Measurements from ENCODE around the gene PTCSC3. TPM values are rescaled to one million over a fixed set of nuclear protein-coding genes. Genes with fewer than 3 reads are reported as not detected.

The PTCSC3 gene
- total and polyA plus RNA-seq, 4 donors = not detected

DNA sequence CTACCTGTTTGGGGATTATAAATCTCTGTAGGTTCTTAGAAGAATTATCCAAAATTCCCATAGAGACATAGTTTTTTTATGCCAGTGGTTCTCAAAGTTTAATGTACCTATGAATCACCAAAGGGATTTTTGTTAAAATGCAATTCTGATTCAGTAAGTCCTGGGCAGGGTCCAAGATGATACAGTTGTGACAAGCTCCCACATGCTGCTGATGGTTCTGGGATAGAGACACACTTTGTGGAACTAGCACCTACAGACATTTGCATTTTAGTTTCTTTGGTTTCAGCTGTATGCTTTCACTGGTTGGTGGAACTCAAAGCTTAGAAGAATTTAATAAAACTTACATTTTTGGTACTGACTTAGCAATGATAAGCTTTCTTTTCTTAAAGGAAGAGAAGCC, 80.4 kb downstream of the PTCSC3 start:
- Histone ChIP-seq H3K36me3 (ENCODE audit: control insufficient read depth, insufficient read depth, low read length) (no peaks in the 10 kb centered on the region), H3K4me3 (ENCODE audit: low read depth, low read length) (no peak overlapping the region), H3K4me1 (ENCODE audit: control insufficient read depth, insufficient read depth, low read length) (no peaks in the 10 kb centered on the region), H3K27me3 (ENCODE audit: control insufficient read depth, insufficient read depth, low read length) (no peaks in the 10 kb centered on the region), H3K9me3 (ENCODE audit: control insufficient read depth, insufficient read depth, low read length) (no peaks in the 10 kb centered on the region), H3K27ac (ENCODE audit: low read depth, low read length) (no peak overlapping the region)
- no peak for DNase-seq (ENCODE audit: low read depth in 4 of 6, low spot score in 6 of 6)

DNA sequence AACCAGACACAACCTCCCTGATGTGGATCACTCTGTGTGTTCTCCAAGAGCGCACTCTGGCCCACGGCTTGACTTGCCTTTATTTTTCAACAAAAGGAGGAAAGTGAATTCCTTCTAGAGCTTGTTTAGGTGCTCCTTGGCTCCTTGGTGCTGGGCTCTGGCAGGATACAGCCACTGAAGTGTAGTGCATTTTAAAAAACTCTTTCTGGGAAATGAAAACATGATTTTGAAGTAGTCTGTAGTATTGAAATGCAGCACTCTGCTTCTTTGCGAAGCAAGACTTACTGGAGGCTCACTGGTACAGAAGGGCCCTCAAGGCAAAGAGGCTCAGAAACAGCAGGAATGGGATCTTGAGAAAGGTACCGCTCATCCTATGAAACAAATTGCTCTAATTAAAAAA, 81.6 kb downstream of the PTCSC3 start:
- no peaks in the 10 kb centered on the region for H3K9me3 ChIP-seq (ENCODE audit: control insufficient read depth, insufficient read depth, low read length)
- H3K27me3 ChIP-seq (ENCODE audit: control insufficient read depth, insufficient read depth, low read length) = no peaks in the 10 kb centered on the region

DNA sequence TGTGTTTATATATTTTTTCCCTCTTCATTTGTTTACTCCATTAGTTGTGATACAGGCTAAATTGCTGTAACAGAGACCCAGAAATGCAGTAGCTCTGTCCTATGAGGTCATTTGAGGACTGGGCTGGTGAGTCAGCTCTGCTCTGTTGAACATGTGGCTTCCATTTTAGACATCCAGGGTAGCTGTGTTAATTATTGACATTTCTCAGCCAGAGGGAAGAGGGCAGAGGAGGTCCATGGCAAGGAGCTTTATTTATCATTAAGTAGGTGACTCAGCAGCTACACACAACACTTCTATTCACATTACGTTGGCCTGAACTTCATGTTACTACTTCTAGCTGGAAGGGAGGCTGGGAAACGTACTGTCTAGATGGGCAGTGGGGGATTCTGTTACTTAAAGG, 85.4 kb downstream of the PTCSC3 start:
- Histone ChIP-seq H3K27ac (ENCODE audit: low read depth, low read length) (no peak overlapping the region), H3K4me1 (ENCODE audit: control insufficient read depth, insufficient read depth, low read length) (no peaks in the 10 kb centered on the region), H3K27me3 (ENCODE audit: control insufficient read depth, insufficient read depth, low read length) (no peaks in the 10 kb centered on the region), H3K9me3 (ENCODE audit: control insufficient read depth, insufficient read depth, low read length) (no peaks in the 10 kb centered on the region), H3K4me3 (ENCODE audit: low read depth, low read length) (no peak overlapping the region), H3K36me3 (ENCODE audit: control insufficient read depth, insufficient read depth, low read length) (no peaks in the 10 kb centered on the region)
- DNase-seq (ENCODE audit: low read depth in 4 of 6, low spot score in 6 of 6) = no peak
- WGBS (ENCODE audit: insufficient coverage) = no CpG with 5 or more reads among the region's 2 CpGs

More for the DNA sequence above, 81.6 kb downstream of the PTCSC3 start:
- Histone ChIP-seq H3K36me3 (ENCODE audit: control insufficient read depth, insufficient read depth, low read length) (no peaks in the 10 kb centered on the region), H3K4me1 (ENCODE audit: control insufficient read depth, insufficient read depth, low read length) (no peaks in the 10 kb centered on the region), H3K4me3 (ENCODE audit: low read depth, low read length) (no peak overlapping the region), H3K27ac (ENCODE audit: low read depth, low read length) (no peak overlapping the region)
- WGBS (ENCODE audit: insufficient coverage) = 62% methylated on average over 2 of the region's 4 CpGs
- DNase-seq (ENCODE audit: low read depth in 4 of 6, low spot score in 6 of 6) = no peak

DNA sequence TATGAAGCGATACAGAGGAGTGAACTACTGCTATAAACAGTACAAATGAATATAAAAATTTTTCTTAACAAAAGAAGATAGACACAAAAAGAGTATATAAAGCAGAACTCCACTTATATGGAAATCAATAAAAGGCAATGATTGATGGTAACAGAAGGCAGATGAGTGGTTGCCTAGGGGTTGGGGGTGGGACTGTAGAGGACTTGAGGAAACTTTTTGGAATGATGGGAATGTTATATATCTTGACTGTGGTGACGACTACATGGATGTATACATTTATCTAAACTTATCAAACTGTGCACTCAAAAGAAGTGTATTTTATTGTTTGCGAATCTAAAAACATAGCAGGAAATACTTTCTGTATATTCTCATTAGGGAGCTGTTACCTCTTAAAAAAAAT, 89.1 kb downstream of the PTCSC3 start:
- no peak overlapping the region for H3K27ac ChIP-seq (ENCODE audit: low read depth, low read length)
- H3K36me3 ChIP-seq (ENCODE audit: control insufficient read depth, insufficient read depth, low read length) = no peaks in the 10 kb centered on the region
- no peak for DNase-seq (ENCODE audit: low read depth in 4 of 6, low spot score in 6 of 6)
- H3K27me3 ChIP-seq (ENCODE audit: control insufficient read depth, insufficient read depth, low read length) = no peaks in the 10 kb centered on the region
- no CpG with 5 or more reads among the region's 3 CpGs for WGBS (ENCODE audit: insufficient coverage)
- H3K9me3 ChIP-seq (ENCODE audit: control insufficient read depth, insufficient read depth, low read length) = no peaks in the 10 kb centered on the region
- H3K4me3 ChIP-seq (ENCODE audit: low read depth, low read length) = no peak overlapping the region
- no peaks in the 10 kb centered on the region for H3K4me1 ChIP-seq (ENCODE audit: control insufficient read depth, insufficient read depth, low read length)

DNA sequence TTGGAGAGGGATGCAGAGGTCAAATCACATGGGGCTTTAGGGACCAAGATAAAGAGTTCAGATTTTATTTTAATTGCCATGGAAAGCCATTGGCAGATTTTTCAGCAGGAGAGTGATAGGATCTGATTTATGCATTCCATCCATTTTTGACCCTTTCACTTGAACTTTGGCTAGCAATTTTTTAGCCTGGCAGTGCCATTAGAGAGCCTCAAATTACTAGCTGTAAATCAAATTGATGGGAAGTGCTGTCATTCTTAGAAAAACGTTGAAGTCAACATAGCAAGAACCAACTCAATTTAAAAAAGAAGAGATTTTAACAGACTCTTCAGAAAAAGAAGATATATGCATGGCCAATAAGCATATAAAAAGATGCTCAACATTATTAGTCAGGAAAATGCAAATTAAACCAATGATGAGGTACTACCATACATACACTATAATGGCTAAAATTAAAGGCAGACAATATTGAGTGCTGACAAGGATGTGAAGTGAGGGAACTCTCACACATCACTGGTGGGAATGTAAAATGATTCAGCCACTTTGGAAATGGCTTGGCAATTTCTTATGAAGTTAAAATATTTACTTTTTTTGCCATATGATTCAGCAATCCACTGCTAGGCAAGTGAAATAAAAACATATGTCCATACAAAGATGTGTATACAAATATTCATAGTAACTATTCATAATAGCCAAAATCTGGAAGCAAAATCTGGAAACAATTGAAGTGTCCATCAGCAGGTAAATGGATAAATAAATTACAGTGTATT, 89.7 kb downstream of the PTCSC3 start:
- Histone ChIP-seq H3K4me3 (ENCODE audit: low read depth, low read length) (no peak overlapping the region), H3K36me3 (ENCODE audit: control insufficient read depth, insufficient read depth, low read length) (no peaks in the 10 kb centered on the region), H3K27me3 (ENCODE audit: control insufficient read depth, insufficient read depth, low read length) (no peaks in the 10 kb centered on the region), H3K4me1 (ENCODE audit: control insufficient read depth, insufficient read depth, low read length) (no peaks in the 10 kb centered on the region), H3K27ac (ENCODE audit: low read depth, low read length) (no peak overlapping the region), H3K9me3 (ENCODE audit: control insufficient read depth, insufficient read depth, low read length) (no peaks in the 10 kb centered on the region)
- no CpG with 5 or more reads among the region's 1 CpG for WGBS (ENCODE audit: insufficient coverage)
- no peak for DNase-seq (ENCODE audit: low read depth in 4 of 6, low spot score in 6 of 6)

DNA sequence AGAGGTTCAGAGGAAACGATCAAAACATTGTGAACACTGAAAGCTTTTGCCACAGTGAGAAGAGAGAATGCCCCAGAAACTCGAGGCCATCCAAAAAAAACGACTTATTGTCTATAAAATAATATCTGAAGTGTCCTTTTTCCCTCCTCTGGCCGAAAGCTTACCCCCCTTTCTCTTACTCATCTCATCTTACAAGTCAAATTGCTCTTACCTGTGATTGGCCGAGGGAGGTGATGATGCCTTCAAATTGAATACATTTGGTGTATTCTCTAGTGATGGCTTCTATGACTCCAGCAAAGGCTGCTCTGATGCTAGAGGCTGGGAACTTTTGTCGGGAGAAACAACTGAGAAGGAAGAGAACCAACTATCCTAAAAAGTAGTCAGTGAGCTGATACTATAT, 90.7 kb downstream of the PTCSC3 start:
- no peak for DNase-seq (ENCODE audit: low read depth in 4 of 6, low spot score in 6 of 6)
- no peaks in the 10 kb centered on the region for H3K27me3 ChIP-seq (ENCODE audit: control insufficient read depth, insufficient read depth, low read length)
- no peaks in the 10 kb centered on the region for H3K36me3 ChIP-seq (ENCODE audit: control insufficient read depth, insufficient read depth, low read length)
- H3K4me3 ChIP-seq (ENCODE audit: low read depth, low read length) = no peak overlapping the region
- no CpG with 5 or more reads among the region's 6 CpGs for WGBS (ENCODE audit: insufficient coverage)
- no peak overlapping the region for H3K27ac ChIP-seq (ENCODE audit: low read depth, low read length)
- H3K4me1 ChIP-seq (ENCODE audit: control insufficient read depth, insufficient read depth, low read length) = no peaks in the 10 kb centered on the region
- no peaks in the 10 kb centered on the region for H3K9me3 ChIP-seq (ENCODE audit: control insufficient read depth, insufficient read depth, low read length)

Other genes starting within 250 kb of the PTCSC3 start
- 10 to 100 TPM; 23.5 to 24.7 TPM for gene MBIP, start 143.9 kb upstream of the PTCSC3 start, total RNA-seq
- 10 to 100 TPM; 32.0 to 37.5 TPM for gene MBIP, start 143.9 kb upstream of the PTCSC3 start, polyA plus RNA-seq (ENCODE audit: insufficient read length in 2 of 2)